ENCODE data around the gene RRM1.

- TF ChIP-seq ZNF274 (IDR thresholded peaks at IDR 0.05; ENCODE audit: low read depth, low read length) (no peak), YY1 (IDR thresholded peaks at IDR 0.05; ENCODE audit: insufficient read depth, insufficient read length) (no peak)
Observed at GRCh38 chr11:4087551-4087950, 7.0 kb upstream of the RRM1 start.

Data from NT2/D1 (cell line).